HG02798 (cell line): ENCODE measurements around the gene PPFIBP1.
"Not testable (repeated sequence)": the region's sequence is repeated elsewhere in the genome, so short reads cannot be mapped to it uniquely, and the experiment has no call there.

Experiments
- ATAC-seq: cut with Tn5 transposase; IDR thresholded peaks from one replicate; pipeline ENCODE4 v1.9.1; 2021; ENCODE audit warnings: mild to moderate bottlenecking; ENCODE audit not compliant: unreplicated experiment, poor library complexity

The PPFIBP1 gene

GRCh38 chr12:27616356-27617142 is 92.5 kb downstream of the PPFIBP1 start:
- no peak for ATAC-seq

- ATAC-seq: no peak
Measured at GRCh38 chr12:27618836-27619235, 94.8 kb downstream of the PPFIBP1 start.

GRCh38 chr12:27619308-27619707 is 95.3 kb downstream of the PPFIBP1 start:
- ATAC-seq: no peak

- ATAC-seq: no peak
Measured at GRCh38 chr12:27620121-27620520, 96.1 kb downstream of the PPFIBP1 start.

- ATAC-seq: no peak
Measured at GRCh38 chr12:27622436-27623195, 98.6 kb downstream of the PPFIBP1 start.

GRCh38 chr12:27623645-27624044 is 99.6 kb downstream of the PPFIBP1 start:
- ATAC-seq: no peak

- ATAC-seq: no peak
Measured at GRCh38 chr12:27624586-27624985, 100.6 kb downstream of the PPFIBP1 start.

GRCh38 chr12:27627123-27627852 is 103.3 kb downstream of the PPFIBP1 start:
- peak; percentile 42 for ATAC-seq

GRCh38 chr12:27627853-27628469 is 104.0 kb downstream of the PPFIBP1 start:
- ATAC-seq: not testable (repeated sequence)

GRCh38 chr12:27630219-27630618 is 106.2 kb downstream of the PPFIBP1 start:
- not testable (repeated sequence) for ATAC-seq

- ATAC-seq: no peak
Measured at GRCh38 chr12:27631365-27631764, 107.4 kb downstream of the PPFIBP1 start.

- no peak for ATAC-seq
Measured at GRCh38 chr12:27631813-27632491, 107.9 kb downstream of the PPFIBP1 start.

GRCh38 chr12:27635349-27635972 is 111.5 kb downstream of the PPFIBP1 start:
- no peak for ATAC-seq

GRCh38 chr12:27636569-27636968 is 112.6 kb downstream of the PPFIBP1 start:
- ATAC-seq: not testable (repeated sequence)

GRCh38 chr12:27637524-27637923 is 113.5 kb downstream of the PPFIBP1 start:
- no peak for ATAC-seq

GRCh38 chr12:27639265-27639664 is 115.3 kb downstream of the PPFIBP1 start:
- ATAC-seq: no peak

- not testable (repeated sequence) for ATAC-seq
Measured at GRCh38 chr12:27640566-27641200, 116.7 kb downstream of the PPFIBP1 start.

GRCh38 chr12:27642361-27642760 is 118.4 kb downstream of the PPFIBP1 start:
- not testable (repeated sequence) for ATAC-seq

- not testable (repeated sequence) for ATAC-seq
Measured at GRCh38 chr12:27642892-27643291, 118.9 kb downstream of the PPFIBP1 start.
